GM19372 (cell line): ENCODE results near the gene MAP2K2.

Experiments used
- ATAC-seq: cut with Tn5 transposase; IDR thresholded peaks from one replicate; pipeline ENCODE4 v1.9.1; 2021; ENCODE audit warnings: mild to moderate bottlenecking, low read depth, moderate library complexity; ENCODE audit not compliant: unreplicated experiment

Gene MAP2K2

DNA sequence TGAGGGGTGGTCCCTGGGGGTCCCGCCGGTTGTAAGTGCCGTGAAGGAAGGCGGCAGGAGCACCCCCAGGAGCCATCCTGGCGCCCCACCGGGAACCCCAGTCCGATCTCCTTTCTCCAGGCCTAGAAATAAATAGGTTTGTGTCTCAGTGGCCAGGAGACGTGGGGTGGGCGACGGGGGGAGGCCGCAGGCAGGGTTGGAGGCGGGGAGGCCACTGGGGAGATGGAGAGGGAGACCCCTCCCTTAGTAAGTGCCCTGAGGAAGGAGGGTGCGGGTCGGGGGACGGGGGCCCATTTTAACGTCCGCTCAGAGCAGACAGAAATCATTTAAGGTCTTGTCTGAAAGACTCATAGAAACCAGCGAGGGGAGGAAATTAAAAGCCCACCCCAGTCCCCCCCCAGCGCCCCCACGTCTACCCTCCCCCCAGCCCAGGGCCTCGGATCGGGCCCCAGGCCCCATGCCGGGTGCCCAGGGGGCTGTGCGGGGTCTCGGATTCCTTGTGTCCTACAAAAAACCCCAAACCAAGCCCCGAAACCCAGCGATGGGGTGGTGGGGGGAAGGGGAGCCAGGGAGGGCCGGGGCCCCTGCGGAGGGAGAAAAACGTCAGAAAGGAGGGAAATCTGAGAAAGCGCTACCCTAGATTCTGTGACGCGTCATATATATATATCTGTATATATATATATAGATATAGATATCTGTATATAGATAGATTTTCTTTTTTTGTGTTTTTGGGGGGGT lies 76.8 kb downstream of the MAP2K2 start:
- ATAC-seq = no peak

DNA sequence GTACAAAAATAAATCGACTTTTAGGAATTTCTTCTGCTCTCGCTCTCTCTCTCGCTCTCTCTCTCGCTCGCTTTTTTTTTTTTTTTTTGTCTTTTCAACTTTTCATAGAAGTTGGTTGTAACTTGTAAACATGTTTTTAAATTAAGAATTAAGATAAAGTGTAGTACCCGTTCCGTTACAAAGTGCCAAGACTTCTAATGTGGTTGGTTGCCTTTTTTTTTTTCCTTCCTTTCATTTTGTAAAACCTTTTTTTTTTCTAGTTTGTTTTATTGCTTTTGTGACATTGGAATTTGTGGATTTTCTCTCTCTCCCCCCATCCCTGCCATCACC lies 77.6 kb downstream of the MAP2K2 start:
- ATAC-seq = no peak

DNA sequence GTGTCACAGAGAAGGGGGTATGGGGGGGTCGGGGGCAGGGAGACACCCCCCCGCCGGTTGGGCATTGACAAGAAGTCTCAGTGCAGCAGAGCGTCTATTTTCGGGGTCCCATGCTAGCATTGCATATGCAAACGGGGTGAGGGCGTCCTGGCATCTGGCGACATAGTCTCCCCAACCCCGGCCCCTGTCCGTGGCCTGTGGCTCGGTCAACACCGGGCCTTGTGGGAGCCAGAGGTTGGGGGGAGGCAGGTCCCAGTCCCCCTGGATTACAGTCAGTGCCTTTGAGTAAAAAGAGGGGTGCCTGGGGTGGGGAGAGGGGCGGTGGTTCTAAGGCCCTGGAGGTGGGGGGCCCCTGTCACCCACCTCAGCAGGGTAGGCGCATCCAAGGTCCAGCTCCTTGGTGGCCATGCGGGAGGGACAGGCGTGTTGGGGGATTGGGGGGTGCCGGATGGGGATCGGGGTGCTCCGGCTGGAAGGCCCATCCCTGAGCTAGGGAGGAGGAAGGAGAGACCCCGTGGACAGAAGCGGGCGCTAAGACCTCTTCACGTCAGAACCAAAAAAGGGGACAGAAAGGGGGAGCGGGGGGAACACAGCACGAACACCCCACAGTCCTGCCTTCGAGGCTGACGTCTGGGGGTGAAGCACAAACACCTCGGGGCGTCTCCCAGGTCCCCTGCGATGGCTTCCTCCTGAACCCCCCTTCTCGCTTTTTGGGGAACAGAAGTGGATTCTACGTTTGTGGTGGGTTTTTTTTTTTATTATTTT lies 78.1 kb downstream of the MAP2K2 start:
- no peak for ATAC-seq

DNA sequence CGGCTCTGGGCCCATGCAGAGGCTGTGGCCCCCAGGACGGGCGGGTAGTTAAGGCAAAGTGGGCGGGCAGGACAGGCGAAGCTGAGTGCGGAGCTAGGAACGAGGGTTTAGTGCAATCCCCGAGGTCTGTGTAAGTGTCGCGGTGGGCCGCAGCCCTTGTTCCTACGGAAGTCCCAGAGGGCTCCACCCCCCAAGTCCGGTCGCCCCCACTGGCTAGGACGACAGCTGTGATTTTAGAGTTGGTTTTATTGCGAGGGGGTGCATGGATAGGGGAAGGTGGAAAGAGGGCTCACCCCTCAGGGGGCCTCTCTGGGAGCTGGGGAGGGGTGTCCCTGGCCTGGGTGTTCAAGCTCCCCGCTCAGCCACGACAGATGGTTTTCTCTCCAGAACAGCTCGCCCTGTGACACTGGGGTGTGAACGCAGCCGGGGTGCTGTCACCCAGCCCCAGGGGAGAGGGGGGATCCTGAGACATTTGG lies 78.9 kb downstream of the MAP2K2 start:
- ATAC-seq = no peak

DNA sequence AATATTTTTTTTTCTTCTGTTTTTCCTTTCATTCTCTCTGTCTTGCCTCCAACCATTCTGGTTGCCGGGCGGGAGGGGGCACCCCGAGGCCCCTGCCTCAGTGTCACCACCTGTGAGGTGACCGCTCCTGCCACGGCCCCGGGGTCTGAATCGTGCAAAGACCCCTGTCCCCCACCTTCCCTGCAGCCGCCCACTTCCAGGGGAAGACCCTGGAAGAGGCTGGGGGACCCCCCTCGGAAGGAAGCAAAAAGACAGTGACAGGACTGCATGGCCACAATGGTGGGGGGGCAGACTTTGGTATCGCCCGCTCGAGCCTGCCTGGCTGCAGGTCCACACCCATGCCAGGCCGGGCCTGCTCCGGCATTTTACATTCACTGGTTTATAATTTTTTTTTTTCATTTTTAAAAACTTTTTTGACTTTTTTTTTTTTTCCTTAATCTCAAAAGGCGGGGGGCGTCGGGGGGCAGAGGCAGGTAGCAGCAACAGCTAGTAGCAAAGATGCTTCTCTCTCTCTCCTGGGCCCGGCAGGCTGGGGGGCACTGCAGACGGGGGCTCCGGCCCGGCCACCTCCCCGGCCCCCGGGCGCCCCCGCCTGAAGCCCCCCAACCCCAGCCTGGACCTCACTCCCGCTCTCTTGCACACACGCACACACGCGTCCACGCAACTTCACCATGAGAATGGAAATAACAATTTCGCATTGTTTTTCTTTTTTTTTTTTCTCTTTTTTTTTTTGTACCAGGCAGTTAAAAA lies 79.8 kb downstream of the MAP2K2 start:
- no peak for ATAC-seq

DNA sequence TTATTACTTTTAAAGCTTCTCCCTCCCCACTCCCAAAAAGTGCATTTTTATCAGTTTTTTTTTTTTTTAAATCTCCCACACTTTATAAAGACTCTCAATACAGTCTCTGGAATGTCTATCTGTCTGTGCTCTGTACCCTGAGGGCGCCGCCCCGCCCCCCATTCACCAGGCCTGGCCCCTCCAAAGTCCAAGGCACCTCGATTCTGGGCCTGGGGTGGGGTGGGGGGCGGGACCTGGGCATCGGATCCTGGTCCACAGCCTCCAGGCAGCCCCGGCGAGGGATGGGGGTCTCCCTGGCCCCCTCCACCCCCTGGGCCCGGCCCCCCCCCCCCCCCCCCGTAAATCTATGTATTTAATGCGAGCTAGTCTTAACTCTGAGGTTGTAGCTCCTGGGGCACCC lies 80.5 kb downstream of the MAP2K2 start:
- no peak for ATAC-seq

DNA sequence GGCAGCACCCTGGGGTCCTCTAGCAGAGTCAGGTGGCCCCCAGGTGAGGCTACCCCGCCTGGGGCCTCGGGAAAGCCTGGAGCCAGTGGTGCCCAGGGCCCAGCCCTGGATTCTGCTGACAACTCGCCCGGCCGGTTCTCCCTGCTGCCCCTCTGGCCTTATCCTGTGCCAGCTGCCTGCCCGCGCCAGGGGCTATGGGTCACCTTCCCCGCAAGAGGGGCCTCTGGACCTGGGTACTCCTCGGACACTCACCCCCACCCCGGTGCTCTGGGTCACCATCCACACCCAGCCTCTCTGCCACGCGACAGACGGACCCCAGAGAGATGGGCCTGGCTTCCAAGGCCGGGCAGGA lies 81.2 kb downstream of the MAP2K2 start:
- ATAC-seq = no peak

DNA sequence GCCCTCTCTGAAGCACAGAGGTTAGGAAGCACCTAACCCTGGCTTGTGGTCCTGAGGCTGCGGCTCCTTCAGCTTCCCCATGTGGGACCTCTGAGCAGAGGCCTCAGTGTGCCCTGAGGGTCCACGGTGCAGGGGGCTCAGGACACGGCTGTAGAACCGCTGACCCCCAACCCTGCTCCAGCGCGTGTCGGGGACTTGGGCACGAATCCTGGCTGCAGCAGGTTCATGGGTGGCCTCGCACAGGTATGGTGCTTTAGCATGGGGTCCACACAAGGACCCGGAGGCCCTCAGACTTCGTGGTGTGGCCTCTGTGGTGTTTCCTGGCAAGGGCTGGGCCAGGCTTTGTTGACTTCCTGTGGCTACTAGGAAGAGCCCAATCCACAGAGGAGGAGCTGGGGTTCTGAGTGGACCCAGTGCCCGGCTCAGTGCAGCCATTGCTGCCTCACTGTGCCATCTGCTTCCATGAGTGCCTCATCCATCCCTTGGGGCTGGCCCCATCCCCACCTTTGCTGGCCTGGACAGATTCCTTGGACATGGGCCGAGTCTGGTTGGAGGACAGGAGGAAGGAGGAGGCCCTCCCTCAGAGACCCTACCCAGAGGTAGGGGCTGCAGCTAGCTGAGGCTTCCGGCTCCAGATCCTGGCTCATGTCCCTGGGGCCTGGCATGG lies 81.7 kb downstream of the MAP2K2 start:
- ATAC-seq = no peak
